H9 (cell line): ENCODE data around the gene GGACT. TPM values are rescaled to one million over a fixed set of nuclear protein-coding genes. Genes with fewer than 3 reads are reported as not detected.

Source experiments
- DNase-seq: peaks from one replicate; pipeline ENCODE4 v3.0.0-alpha.2; 2017
- H2AFZ ChIP-seq: one replicate; pipeline ENCODE4 v1.6.1; 2013; ENCODE audit warnings: mild to moderate bottlenecking, low read length, control low read depth, moderate library complexity
- H2AK5ac ChIP-seq: 2 replicates; pipeline ENCODE4 v1.6.1; 2013; ENCODE audit warnings: low read length, control low read depth, mixed read lengths; ENCODE audit not compliant: insufficient read length
- H2BK120ac ChIP-seq: one replicate; pipeline ENCODE4 v1.6.1; 2013; ENCODE audit warnings: low read depth, mild to moderate bottlenecking, low read length, control low read depth, inconsistent platforms; ENCODE audit not compliant: poor library complexity, severe bottlenecking
- H2BK12ac ChIP-seq: 2 replicates; pipeline ENCODE4 v1.6.1; 2013; ENCODE audit warnings: low read length, control low read depth, mixed read lengths, low read depth; ENCODE audit not compliant: insufficient read length
- H2BK15ac ChIP-seq: 2 replicates; pipeline ENCODE4 v1.6.1; 2013; ENCODE audit warnings: low read depth, low read length, control low read depth
- H2BK20ac ChIP-seq: one replicate; pipeline ENCODE4 v1.6.1; 2013; ENCODE audit warnings: low read depth, mild to moderate bottlenecking, low read length, control low read depth, inconsistent platforms; ENCODE audit not compliant: poor library complexity, severe bottlenecking
- H2BK5ac ChIP-seq: 2 replicates; pipeline ENCODE4 v1.6.1; 2013; ENCODE audit warnings: low read length, control low read depth, mixed read lengths; ENCODE audit not compliant: insufficient read length
- H3K14ac ChIP-seq: 2 replicates; pipeline ENCODE4 v1.6.1; 2013; ENCODE audit warnings: low read length, control low read depth; ENCODE audit not compliant: insufficient read depth
- H3K18ac ChIP-seq: 2 replicates; pipeline ENCODE4 v1.6.1; 2013; ENCODE audit warnings: low read depth, mild to moderate bottlenecking, mixed read lengths, low read length, control low read depth; ENCODE audit not compliant: insufficient read length
- H3K23ac ChIP-seq: 2 replicates; pipeline ENCODE4 v1.6.1; 2013; ENCODE audit warnings: low read length, control low read depth, mixed read lengths, low read depth; ENCODE audit not compliant: insufficient read length
- H3K23me2 ChIP-seq: 2 replicates; pipeline ENCODE4 v1.6.1; 2013; ENCODE audit warnings: low read depth, mild to moderate bottlenecking, mixed read lengths, low read length, control low read depth; ENCODE audit not compliant: insufficient read length, poor library complexity, severe bottlenecking
- H3K27ac ChIP-seq: 2 replicates; pipeline ENCODE4 v1.5.1; 2013; ENCODE audit warnings: low read length, control low read depth, mixed read lengths, low read depth; ENCODE audit not compliant: insufficient read length
- H3K27me3 ChIP-seq: 2 replicates; pipeline ENCODE4 v1.6.1; 2013; ENCODE audit warnings: low read length, control low read depth, inconsistent platforms; ENCODE audit not compliant: insufficient read depth
- H3K4ac ChIP-seq: 2 replicates; pipeline ENCODE4 v1.6.1; 2013; ENCODE audit warnings: low read depth, mild to moderate bottlenecking, control low read depth, inconsistent platforms, low read length, moderate library complexity
- H3K4me1 ChIP-seq: 2 replicates; pipeline ENCODE4 v1.6.1; 2013; ENCODE audit warnings: low read length, control low read depth, inconsistent platforms; ENCODE audit not compliant: insufficient read depth
- H3K4me2 ChIP-seq: 2 replicates; pipeline ENCODE4 v1.6.1; 2013; ENCODE audit warnings: low read length, control low read depth, mixed read lengths; ENCODE audit not compliant: insufficient read length, insufficient read depth
- H3K56ac ChIP-seq: 2 replicates; pipeline ENCODE4 v1.6.1; 2013; ENCODE audit warnings: low read depth, mild to moderate bottlenecking, mixed read lengths, low read length, control low read depth; ENCODE audit not compliant: insufficient read length
- H3K79me1 ChIP-seq: 2 replicates; pipeline ENCODE4 v1.6.1; 2013; ENCODE audit warnings: low read depth, mild to moderate bottlenecking, moderate library complexity, low read length, control low read depth, inconsistent platforms; ENCODE audit not compliant: insufficient read depth, poor library complexity, severe bottlenecking
- H3K79me2 ChIP-seq: 2 replicates; pipeline ENCODE4 v1.6.1; 2013; ENCODE audit warnings: low read length, control low read depth, inconsistent platforms; ENCODE audit not compliant: insufficient read depth
- H3K9ac ChIP-seq: 2 replicates; pipeline ENCODE4 v1.6.1; 2013; ENCODE audit warnings: low read length, control low read depth, mixed read lengths; ENCODE audit not compliant: insufficient read length; ENCODE audit errors: extremely low read depth
- H3K9me3 ChIP-seq: one replicate; pipeline ENCODE4 v1.6.1; 2013; ENCODE audit warnings: low read depth, low read length, inconsistent platforms; ENCODE audit not compliant: control insufficient read depth
- H3T11ph ChIP-seq: one replicate; pipeline ENCODE4 v1.6.1; 2013; ENCODE audit warnings: mild to moderate bottlenecking, low read length, control low read depth, inconsistent platforms
- H4K20me1 ChIP-seq: one replicate; pipeline ENCODE4 v1.6.1; 2013; ENCODE audit not compliant: control insufficient read depth, insufficient read length, insufficient read depth
- H4K5ac ChIP-seq: 2 replicates; pipeline ENCODE4 v1.6.1; 2013; ENCODE audit warnings: low read depth, mild to moderate bottlenecking, mixed read lengths, low read length, control low read depth; ENCODE audit not compliant: insufficient read length
- H4K8ac ChIP-seq: replicated peaks from 2 replicates; pipeline ENCODE4 v1.6.1; 2013; ENCODE audit warnings: low read length, control low read depth, mixed read lengths, low read depth; ENCODE audit not compliant: insufficient read length
- H4K91ac ChIP-seq: 2 replicates; pipeline ENCODE4 v1.6.1; 2013; ENCODE audit warnings: low read depth, mild to moderate bottlenecking, moderate library complexity, mixed read lengths, low read length, control low read depth; ENCODE audit not compliant: insufficient read length
- H3K27ac Mint-ChIP-seq, 3 experiments: 2 replicates in 2 of 3; 3 replicates in 1 of 3; pipeline ENCODE4 v1.8.0; 2020 to 2021; ENCODE audit warnings: mixed read lengths in 3 of 3, mild to moderate bottlenecking in 1 of 3, moderate library complexity in 1 of 3
- H3K27me3 Mint-ChIP-seq: 2 replicates; pipeline ENCODE4 v1.8.0; 2021; ENCODE audit warnings: low read depth, mild to moderate bottlenecking, moderate library complexity, mixed read lengths
- H3K36me3 Mint-ChIP-seq, 3 experiments: 2 replicates in 2 of 3; 3 replicates in 1 of 3; pipeline ENCODE4 v1.8.0; 2020 to 2021; ENCODE audit warnings: low read depth in 3 of 3, mixed read lengths in 3 of 3; ENCODE audit not compliant: insufficient read depth in 1 of 3
- H3K4me1 Mint-ChIP-seq, 2 experiments: 2 replicates each; pipeline ENCODE4 v1.8.0; 2020; ENCODE audit warnings: mixed read lengths in 2 of 2
- H3K4me3 Mint-ChIP-seq, 2 experiments: 2 replicates in 1 of 2; 3 replicates in 1 of 2; pipeline ENCODE4 v1.8.0; 2020 to 2021; ENCODE audit warnings: mild to moderate bottlenecking in 2 of 2, mixed read lengths in 2 of 2, moderate library complexity in 1 of 2
- H3K9me3 Mint-ChIP-seq, 2 experiments: 2 replicates in 1 of 2; 3 replicates in 1 of 2; pipeline ENCODE4 v1.8.0; 2020; ENCODE audit warnings: mild to moderate bottlenecking in 2 of 2, mixed read lengths in 2 of 2, moderate library complexity in 1 of 2
- CTCF ChIP-seq: fragments of 200-600 bp; sonication (generic); conservative IDR thresholded peaks from 3 replicates; pipeline ENCODE4 v1.8.0; 2021; ENCODE audit warnings: antibody characterized with exemption, mild to moderate bottlenecking
- WGBS: extraction: QIAGEN DNeasy Blood & Tissue Kit; methylation state at CpG from one replicate; pipeline ENCODE4 v1.1.7; 2013; ENCODE audit warnings: missing lambda C conversion rate, low lambda C conversion rate, mixed read lengths; ENCODE audit not compliant: insufficient read length; ENCODE audit errors: extremely low coverage; 5-methylcytosine and 5-hydroxymethylcytosine counted together
- total RNA-seq: library from RNA; stranded (reverse); gene quantifications from 2 replicates; pipeline ENCODE4 v1.2.1, GENCODE V29; 2021

GGACT gene
- total RNA-seq, 1 experiment from 2014 or later: 1.3 TPM

- no peaks in the 10 kb centered on the region for H4K20me1 ChIP-seq
- Mint-ChIP-seq H3K27ac (no peak overlapping the region), H3K9me3 (no peaks in the 10 kb centered on the region), H3K4me3 (no peak overlapping the region), H3K36me3 (peaks cover 45 to 69% (median 58%) of the 10 kb centered on the region in 3 experiments; a peak in 6 of 7 replicates), H3K4me1 (no peaks in the 10 kb centered on the region), H3K27me3 (no peaks in the 10 kb centered on the region)
- no peak overlapping the region for H4K91ac ChIP-seq
- no peaks in the 10 kb centered on the region for H3K9me3 ChIP-seq
- no peak overlapping the region for H3T11ph ChIP-seq
- no peak overlapping the region for H2BK20ac ChIP-seq
- WGBS: no CpG with 5 or more reads among the region's 5 CpGs
- H4K5ac ChIP-seq: no peak overlapping the region
- no peaks in the 10 kb centered on the region for H3K23me2 ChIP-seq
- no peak overlapping the region for H3K14ac ChIP-seq
- no peaks in the 10 kb centered on the region for H3K79me2 ChIP-seq
- no peak for TF ChIP-seq CTCF
- H3K9ac ChIP-seq: no peak overlapping the region
- H4K8ac ChIP-seq: no peak overlapping the region
- H3K23ac ChIP-seq: no peak overlapping the region
- DNase-seq: no peak
- no peak overlapping the region for H3K27ac ChIP-seq
- no peaks in the 10 kb centered on the region for H3K79me1 ChIP-seq
- H2BK120ac ChIP-seq: no peak overlapping the region
- H3K27me3 ChIP-seq: no peaks in the 10 kb centered on the region
- no peak overlapping the region for H3K56ac ChIP-seq
- no peaks in the 10 kb centered on the region for H3K4me1 ChIP-seq
- H3K18ac ChIP-seq: no peak overlapping the region
- H2BK12ac ChIP-seq: no peak overlapping the region
- H2BK15ac ChIP-seq: no peak overlapping the region
- no peak overlapping the region for H2AFZ ChIP-seq
- no peak overlapping the region for H3K4me2 ChIP-seq
- H2AK5ac ChIP-seq: no peak overlapping the region
- no peak overlapping the region for H2BK5ac ChIP-seq
- H3K4ac ChIP-seq: no peak overlapping the region
Measured at GRCh38 chr13:100637796-100638195, 49.2 kb upstream of the GGACT start.
